Mucosa of gallbladder (tissue), 1 donor: ENCODE measurements around the gene AMPD3. TPM values are rescaled to one million over a fixed set of nuclear protein-coding genes. Genes with fewer than 3 reads are reported as not detected.

ENCODE experiments used
- DNase-seq: peaks from one replicate; pipeline ENCODE4 v3.0.0-alpha.2; 2020; ENCODE audit warnings: low spot score
- total RNA-seq: library from RNA; stranded (reverse); gene quantifications from one replicate; pipeline ENCODE4 v1.2.1, GENCODE V29; 2021
- donor health status: DM: no; HTN: no; CAD: no.

AMPD3 gene
- total RNA-seq, 1 donor from 2014 or later = 17.6 TPM

DNA sequence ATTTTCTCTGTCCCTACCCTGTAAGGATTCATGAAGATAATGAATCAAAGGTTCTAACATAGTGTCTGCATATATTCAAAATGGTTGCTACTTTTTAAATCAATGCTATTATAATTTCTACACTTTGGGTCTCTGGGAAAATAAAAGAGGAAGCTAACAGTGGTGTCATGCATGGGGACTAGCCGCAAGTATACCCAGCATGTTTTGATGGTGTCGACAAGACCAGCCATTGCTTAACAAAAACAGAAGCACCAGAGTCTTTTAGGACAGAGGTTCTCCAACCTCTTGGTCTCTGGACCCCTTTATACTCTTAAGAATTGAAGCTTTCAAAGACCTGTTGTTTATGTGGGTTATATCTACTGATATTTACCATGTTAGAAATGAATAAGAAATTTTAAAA, 48.2 kb downstream of the AMPD3 start:
- DNase-seq = no peak

GRCh38 chr11:10503777-10504480, 48.9 kb downstream of the AMPD3 start:
- no peak for DNase-seq

GRCh38 chr11:10504490-10504889, 49.4 kb downstream of the AMPD3 start:
- no peak for DNase-seq

- no peak for DNase-seq
These were observed 50.4 kb downstream of the AMPD3 start for GRCh38 chr11:10505278-10506007.

GRCh38 chr11:10506008-10506370, 50.9 kb downstream of the AMPD3 start:
- DNase-seq = no peak

GRCh38 chr11:10511181-10511621, 56.1 kb downstream of the AMPD3 start:
- no peak for DNase-seq

- DNase-seq = no peak
These were observed 59.1 kb downstream of the AMPD3 start for GRCh38 chr11:10514202-10514601.

DNA sequence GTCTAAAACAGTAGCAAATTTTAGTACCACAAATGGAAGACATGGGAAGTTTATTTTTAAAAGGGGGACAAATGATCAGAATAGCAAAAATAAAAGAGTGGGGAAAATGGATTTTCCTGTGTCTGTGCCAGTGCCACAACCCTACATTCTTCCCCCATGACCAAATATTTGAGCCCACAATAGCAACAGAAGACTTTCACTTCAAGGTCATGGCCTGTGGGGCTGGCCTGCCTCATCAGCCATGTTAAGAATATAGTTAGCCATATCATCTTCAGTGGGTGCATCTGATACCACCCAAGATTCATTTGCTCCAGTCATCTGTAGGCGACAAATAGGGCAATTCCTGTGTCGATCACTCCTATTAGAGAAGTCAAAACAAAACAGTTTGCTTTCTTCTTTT, 59.6 kb downstream of the AMPD3 start:
- DNase-seq = no peak

DNA sequence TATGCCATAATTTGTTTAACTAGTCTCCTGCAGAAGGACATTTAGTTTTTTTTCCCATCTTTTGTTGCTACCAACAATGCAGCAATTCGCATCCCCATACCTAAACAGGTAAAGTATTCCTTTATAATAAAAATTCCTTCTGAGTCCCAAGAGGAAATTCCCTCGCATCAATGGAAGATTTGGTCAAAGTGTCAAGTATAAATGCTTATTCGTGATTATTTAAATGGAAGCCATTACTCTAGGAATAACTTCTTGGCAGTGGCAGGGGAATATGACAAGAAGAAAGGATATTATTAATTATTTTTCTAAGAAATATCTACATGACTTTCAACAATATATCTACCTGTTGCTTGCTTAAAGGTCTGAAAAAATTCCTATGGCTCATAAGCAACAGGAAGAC, 60.4 kb downstream of the AMPD3 start:
- no peak for DNase-seq

GRCh38 chr11:10518123-10518522, 63.1 kb downstream of the AMPD3 start:
- DNase-seq = no peak

DNA sequence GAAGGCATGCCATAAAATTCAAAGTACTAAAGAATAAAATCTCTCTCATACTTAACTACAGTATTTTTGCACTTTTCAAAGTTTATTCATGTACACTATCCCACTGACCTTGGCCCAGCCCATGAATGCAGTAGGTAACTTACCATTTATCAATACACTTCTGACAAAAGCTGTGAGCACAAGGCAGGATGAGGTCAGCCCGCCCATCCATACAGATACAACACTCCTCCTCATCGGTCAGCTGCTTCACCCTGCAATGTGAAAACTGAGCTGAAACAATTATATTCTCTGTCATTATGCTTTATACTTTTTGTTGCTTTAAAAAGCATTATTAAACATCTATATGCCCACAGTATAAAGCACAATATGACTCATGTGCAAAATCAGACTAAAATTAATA, 63.8 kb downstream of the AMPD3 start:
- DNase-seq = no peak

GRCh38 chr11:10519630-10520029, 64.6 kb downstream of the AMPD3 start:
- no peak for DNase-seq

- no peak for DNase-seq
These were observed 65.5 kb downstream of the AMPD3 start for GRCh38 chr11:10520562-10520961.

DNA sequence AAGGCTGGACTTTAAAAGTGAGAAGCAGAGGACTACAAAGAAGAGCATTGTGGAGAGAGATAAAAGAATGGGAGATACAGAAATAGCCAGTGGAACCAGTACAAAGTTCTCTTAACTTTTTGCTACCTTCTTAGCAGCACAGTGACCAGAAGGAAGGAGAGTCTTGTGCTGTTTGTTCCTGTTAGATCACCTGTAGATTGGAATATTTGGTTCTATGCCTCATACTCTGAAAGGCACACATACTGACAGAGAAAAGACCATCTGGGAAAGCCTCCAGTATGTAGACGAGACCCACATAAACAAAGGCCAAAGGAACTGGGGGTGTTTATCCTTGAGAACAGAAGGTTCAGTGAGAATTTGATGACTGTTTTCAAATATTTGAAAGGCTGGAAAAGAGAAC, 67.2 kb downstream of the AMPD3 start:
- no peak for DNase-seq

DNA sequence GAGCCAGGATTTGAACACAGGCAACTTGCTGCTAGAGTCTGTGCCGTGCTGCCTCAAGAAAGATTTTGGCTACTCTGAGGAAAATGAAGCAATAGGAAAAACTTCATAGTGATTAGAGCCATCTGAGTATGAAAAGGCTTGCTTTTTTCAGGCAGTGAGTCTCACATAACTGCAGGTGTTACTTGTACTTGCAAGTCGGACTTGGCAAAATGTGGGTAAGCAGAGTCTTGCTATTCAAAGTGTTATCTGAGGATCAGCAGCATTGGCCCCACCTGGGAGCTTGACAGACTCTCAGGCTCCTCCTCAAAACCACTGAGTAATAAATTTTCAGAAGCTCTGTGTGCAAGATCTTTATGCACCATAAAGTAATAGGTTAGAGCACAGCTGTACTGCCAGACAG, 67.9 kb downstream of the AMPD3 start:
- DNase-seq = no peak

GRCh38 chr11:10524471-10524870, 69.4 kb downstream of the AMPD3 start:
- no peak for DNase-seq

- DNase-seq = no peak
These were observed 72.2 kb downstream of the AMPD3 start for GRCh38 chr11:10526974-10527918.

DNA sequence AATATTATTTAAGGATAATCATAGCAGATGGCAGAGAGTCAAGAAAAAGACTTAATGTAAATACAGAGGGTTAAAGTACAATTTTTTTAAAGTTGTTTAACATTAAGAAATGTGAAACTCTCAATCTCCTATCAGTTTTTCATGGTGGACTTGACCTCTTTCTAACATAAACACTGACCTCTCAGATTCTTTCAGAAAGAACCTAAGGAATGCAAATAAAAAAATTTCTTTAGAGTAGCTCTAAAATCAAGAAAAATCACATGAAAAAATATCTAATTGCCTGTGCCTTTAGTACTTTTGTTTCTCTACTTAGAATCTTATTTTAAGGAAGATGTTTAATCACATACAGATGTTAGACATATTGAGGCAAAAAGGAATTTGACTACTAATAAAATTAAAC, 73.1 kb downstream of the AMPD3 start:
- no peak for DNase-seq

DNA sequence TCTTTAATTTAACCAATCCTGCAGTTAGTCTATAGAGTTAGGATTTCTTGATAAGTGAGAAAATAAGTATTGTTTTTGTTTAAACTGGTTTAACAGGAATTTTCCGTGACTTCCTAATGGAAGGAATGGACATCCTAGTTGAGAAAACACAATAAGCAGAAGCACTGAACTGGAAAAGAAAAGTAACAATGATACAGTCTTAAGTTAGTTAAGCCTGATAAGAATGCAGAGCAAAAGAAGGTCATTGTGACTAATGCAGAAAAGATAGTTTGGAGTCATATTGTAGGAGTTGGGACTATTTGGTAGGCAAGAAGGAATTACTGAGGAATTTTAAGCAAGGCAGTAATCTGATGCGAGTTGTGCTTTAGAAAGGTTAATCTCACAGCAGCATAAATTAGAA, 74.2 kb downstream of the AMPD3 start:
- no peak for DNase-seq

GRCh38 chr11:10532526-10532925, 77.5 kb downstream of the AMPD3 start:
- no peak for DNase-seq

GRCh38 chr11:10533323-10533722, 78.3 kb downstream of the AMPD3 start:
- no peak for DNase-seq

DNA sequence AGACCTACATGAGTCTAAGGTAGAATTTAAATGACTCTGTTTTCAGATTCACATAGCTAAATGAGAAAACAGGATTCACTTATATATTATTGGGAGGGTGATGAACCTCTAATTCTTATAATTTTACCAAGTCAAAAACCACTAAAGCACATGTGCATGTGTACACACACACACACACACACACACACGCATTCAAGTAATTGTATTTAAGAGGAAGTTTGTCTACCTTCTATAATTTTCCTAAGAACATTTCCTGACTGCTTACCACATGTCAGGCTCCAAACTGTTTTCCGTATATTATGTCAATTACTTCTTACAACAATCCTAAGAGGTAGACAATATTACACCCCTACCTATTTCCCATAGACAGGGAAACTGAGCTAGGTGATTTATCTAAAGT, 79.3 kb downstream of the AMPD3 start:
- no peak for DNase-seq
